Sigmoid colon (tissue), 4 donors: Measurements from ENCODE around the gene NAALADL2.

Source experiments
- POLR2A ChIP-seq, 2 donors: fragments of 450-650 bp; IDR thresholded peaks; one replicate each; pipeline ENCODE4 v1.6.1; 2016; ENCODE audit warnings: antibody characterized with exemption in 2 of 2, mild to moderate bottlenecking in 2 of 2, moderate library complexity in 2 of 2
- POLR2AphosphoS5 ChIP-seq, 4 donors: sonication (generic); formaldehyde crosslinking; IDR thresholded peaks; one replicate each; pipeline ENCODE4 v1.6.1; 2017; ENCODE audit warnings: antibody characterized with exemption in 4 of 4
- TF ChIP-seq, protein P1 (sequence below), 4 experiments: fragments of 450-650 bp in 3 of 4; fragments of 200-600 bp in 1 of 4; IDR thresholded peaks; one replicate each; pipeline ENCODE4 v1.5.1; 2016 to 2019; ENCODE audit warnings: antibody characterized with exemption in 4 of 4, mild to moderate bottlenecking in 3 of 4, moderate library complexity in 2 of 4

DNA sequence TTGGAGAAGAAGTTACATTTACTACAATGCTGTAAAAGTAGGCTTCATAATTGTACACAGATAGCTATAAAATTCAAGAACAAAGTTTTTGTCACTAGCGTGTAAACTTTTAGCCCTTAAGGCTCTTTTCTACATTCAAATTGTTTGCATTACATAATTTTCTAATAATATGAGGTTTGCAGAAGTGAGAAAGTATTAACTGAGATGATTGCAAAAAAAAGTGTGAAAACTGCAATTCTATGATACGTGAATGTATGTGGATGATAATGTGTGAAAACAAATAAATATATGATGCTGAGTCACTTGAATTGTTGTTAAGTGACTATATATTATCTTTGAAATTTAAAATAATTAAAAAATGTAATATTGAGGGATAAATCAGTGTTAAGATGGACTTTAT is 557.5 kb downstream of the NAALADL2 start:
- TF ChIP-seq, protein P1, sequence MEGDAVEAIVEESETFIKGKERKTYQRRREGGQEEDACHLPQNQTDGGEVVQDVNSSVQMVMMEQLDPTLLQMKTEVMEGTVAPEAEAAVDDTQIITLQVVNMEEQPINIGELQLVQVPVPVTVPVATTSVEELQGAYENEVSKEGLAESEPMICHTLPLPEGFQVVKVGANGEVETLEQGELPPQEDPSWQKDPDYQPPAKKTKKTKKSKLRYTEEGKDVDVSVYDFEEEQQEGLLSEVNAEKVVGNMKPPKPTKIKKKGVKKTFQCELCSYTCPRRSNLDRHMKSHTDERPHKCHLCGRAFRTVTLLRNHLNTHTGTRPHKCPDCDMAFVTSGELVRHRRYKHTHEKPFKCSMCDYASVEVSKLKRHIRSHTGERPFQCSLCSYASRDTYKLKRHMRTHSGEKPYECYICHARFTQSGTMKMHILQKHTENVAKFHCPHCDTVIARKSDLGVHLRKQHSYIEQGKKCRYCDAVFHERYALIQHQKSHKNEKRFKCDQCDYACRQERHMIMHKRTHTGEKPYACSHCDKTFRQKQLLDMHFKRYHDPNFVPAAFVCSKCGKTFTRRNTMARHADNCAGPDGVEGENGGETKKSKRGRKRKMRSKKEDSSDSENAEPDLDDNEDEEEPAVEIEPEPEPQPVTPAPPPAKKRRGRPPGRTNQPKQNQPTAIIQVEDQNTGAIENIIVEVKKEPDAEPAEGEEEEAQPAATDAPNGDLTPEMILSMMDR (IDR thresholded peaks at IDR 0.05): no peak
- TF ChIP-seq POLR2AphosphoS5 (IDR thresholded peaks at IDR 0.05) (no peak), POLR2A (IDR thresholded peaks at IDR 0.05) (no peak)
